Measurements from ENCODE around the gene ABCB4.

ABCB4 gene

GRCh38 chr7:87475359-87476178 lies at the start of gene ABCB4:
Gene ABCB4, minus strand, starts transcription at chr7:87475680. Its CDS starts 215 bp downstream, at chr7:87475465.
- DNase-seq (ENCODE audit: low read depth in 2 of 2): no peak

GRCh38 chr7:87518735-87519134 lies 43.3 kb upstream of the ABCB4 start:
- DNase-seq (ENCODE audit: low read depth in 2 of 2): no peak

DNA sequence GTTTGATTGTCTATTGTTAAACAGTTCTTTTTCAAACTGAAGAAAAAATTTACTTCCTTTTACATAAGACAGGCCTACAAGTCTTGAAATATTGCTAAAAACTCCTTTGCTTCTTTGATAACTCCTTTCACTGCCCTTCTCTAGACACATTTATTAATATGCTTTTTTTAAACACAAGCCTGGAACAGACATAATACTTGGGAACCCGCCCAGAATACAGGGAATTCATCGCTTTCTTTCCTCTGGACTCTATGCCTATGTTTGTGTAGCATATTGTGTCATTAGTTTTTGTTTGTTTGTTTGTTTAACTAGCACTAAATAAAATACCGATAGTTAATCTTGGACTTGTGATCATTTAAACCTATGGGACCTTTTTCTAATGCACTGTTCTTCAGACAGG lies 42.4 kb upstream of the ABCB4 start:
- no peak for DNase-seq (ENCODE audit: low read depth in 2 of 2)

DNA sequence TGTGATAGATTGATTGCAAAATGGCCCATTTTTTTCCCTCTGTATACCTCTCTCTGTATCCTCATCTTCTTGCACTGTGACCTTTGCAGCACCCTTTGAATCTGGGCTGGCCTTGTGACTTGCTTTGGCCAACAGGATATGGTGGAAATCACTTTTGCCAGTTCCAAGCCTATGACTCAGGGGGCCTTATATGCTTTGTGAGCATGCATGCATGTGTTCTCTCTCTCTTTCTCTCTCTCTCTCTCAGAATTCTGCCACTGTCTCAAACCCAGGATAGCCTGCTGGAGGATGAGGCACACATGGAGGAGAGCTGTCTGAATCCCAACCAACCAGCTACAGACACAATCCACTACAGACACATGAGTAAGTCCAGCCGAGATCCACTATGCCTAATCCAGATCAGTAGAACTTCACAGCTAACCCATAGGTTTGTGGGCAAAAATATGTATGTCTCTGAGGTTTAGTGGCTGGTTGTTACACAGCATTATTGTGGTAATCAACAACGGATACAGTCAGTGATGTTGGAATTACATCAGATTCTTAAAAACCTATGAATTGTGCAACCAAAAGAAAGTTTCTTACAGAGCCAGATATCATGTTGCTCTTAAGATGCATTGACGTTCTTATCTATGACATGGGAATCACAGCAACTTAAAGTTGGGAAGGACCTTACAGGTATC lies 41.8 kb upstream of the ABCB4 start:
- no peak for DNase-seq (ENCODE audit: low read depth in 2 of 2)

DNA sequence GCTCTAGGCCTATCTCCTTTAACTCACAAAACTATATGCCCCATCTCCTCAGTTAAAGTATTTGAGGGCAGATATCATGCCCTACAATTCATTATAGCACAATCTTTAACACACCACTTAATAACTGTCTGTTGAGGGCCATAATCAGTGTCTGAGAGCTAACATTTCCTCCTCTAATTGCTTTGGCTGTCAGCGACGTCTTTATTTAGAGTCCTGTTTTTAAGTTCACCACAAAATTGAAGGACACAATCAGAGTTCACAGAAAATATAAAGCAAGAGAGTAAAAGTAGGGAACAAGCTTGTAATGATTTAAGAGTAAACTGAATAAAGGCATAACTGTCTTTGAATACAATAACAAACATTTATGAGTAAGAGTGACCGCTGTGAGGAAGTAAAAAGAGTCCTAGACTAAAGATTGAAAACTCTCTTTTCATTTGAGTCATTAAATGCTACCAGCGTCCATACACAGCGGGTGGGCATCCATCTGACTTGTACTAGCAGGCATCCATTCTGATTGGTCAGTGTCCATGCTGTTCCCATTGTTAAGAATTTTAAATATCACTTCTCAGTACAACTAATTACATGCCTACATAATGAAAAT lies 38.4 kb upstream of the ABCB4 start:
- no peak for DNase-seq (ENCODE audit: low read depth in 2 of 2)

GRCh38 chr7:87512906-87513305 lies 37.4 kb upstream of the ABCB4 start:
- no peak for DNase-seq (ENCODE audit: low read depth in 2 of 2)

DNA sequence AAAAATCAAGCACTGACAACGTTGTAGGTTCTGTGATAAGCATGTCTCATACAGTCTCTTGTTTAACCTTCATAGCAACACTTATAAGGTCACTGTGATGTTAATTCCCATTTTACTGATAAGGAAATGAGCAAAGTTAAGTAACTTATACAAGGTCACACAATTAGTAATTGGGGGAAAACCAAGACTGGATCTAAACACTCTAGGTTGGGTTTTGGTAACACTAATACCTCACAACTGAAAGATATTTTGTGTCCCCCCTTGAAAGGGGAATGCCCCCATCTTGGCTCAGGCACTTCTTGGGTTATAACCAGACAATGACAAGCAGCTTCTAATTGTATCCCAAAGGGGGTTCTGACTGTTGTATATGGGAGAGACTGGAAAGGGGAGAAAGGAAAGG lies 36.0 kb upstream of the ABCB4 start:
- DNase-seq (ENCODE audit: low read depth in 2 of 2): no peak

GRCh38 chr7:87510411-87510875 lies 35.0 kb upstream of the ABCB4 start:
- DNase-seq (ENCODE audit: low read depth in 2 of 2): no peak

DNA sequence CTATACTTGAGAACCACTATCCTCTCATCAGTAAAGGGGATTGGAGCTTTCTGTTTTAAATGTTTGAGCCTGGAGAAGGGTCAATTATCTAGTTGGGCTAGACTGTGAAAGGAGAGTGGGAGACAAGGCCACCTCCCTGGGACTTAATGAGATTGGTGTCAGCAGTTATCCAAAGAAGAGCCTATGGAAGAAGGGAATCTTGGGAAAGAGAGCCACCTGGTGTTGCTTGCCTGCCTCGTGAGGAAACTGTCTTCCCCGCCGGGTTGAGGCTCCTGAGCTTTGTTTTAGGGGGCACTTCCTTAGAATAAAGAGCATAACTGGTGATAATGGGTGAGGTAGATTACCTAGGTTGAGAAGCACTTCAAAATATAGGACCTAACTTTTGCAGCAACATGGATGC lies 32.0 kb upstream of the ABCB4 start:
- no peak for DNase-seq (ENCODE audit: low read depth in 2 of 2)

DNA sequence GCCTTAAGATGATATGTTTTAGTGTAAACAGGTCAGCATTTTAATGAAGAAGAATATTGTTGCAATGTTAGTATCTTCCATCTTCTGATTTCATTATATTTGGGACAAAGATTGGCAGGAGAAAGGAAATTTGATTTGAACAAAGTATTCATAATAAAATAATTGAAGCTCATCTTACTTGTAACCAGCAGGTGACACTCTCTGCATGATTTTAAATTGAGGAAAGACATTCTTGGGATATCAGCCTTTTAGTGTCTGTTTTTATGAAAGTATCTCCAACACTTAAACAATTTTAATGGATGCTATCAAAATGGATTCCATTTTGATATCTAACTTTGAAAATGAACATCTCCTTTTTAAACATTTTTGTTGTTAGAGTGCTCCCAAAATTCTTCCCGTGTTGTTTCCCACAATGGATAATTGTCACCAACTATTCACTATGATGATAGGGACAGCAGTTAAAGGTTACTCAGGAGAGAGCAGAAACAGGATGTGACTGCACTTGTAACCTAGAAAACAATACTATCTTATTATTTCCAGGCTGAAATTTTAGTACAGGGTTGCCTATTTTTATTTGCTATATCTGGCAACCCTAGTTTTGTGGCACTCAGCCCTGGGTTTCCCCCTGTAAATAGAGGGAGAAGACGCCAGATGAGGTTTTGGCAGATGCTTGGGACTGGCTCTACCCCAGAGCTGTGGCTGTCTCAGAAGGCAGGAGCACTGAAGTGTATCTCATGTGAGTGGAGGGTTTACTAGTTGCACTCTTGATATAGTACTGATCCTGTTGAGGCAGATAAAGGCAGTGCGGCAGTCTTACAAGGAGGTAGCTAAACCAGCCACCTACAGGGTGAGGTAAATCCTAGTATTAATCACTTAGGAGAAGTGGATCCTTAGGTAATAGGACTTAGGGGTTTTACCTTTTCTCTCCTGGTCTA lies 31.0 kb upstream of the ABCB4 start:
- no peak for DNase-seq (ENCODE audit: low read depth in 2 of 2)

DNA sequence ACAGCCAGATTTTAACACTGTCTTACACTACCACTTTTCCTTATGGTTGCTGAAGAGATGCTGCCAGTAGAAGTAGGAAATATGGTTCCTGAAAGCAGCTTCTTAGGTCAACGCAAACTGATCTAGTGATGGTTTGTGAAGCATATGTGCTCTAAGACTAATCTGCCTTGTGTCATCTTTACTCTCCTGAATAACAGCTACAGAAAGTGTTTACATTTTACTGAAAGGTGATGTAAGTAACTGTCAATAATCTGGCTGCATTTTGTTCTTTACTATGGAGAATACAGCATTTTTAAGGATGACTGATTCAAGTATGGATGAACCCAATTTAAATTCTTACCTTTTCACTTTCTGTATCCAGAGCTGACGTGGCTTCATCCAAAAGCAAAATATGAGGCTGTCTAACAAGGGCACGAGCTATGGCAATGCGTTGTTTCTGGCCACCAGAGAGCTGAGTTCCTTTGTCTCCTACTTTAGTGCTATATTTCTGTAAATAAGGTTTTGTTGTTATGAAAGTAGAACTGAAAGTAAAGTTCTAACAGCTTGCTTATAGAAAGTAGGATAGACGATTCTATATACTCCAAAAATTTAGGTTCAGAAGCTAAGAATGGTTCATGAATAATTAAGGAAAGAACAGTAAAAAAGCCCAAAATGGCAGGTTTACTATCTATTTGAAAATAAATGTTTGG lies 30.2 kb upstream of the ABCB4 start:
- DNase-seq (ENCODE audit: low read depth in 2 of 2): no peak

DNA sequence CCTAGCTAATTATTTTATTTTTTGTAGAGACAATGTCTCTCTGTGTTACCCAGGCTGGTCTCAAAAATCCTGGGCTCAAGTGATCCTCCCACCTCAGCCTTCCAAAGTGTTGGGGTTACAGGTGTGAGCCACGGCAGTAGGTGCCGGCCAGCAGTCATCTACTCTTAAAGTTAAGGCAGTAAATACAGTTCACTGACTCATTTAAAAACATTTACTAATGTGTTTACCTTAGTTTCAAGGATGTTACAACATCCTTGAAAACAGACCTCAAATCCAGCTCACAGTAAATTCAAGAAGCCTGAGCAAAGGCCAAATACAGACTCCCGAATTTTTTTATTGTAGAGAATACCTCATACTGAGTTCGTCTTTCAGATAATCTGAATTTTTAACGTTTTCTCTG lies 29.6 kb upstream of the ABCB4 start:
- DNase-seq (ENCODE audit: low read depth in 2 of 2): no peak

- no peak for DNase-seq (ENCODE audit: low read depth in 2 of 2)
Observed at GRCh38 chr7:87499494-87499893, 24.0 kb upstream of the ABCB4 start.

DNA sequence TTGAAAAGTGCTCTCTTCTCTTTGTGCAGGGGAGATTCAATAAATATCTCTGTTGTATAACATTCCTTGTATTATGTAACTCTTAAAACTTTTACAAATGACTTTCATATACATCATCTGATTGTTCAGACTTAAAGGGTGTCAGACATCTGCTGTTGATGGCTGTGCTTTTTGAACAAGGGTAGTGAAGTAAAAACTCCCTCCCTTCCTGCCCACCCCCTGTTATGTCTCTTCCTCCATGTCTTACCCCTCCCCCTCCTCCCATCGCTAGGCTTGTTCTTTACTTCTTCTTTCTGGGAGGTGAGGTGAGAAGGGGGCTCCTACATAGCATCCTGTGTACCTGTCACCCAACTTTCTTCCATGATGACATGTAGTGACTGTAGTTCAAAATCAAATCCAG lies 23.4 kb upstream of the ABCB4 start:
- DNase-seq (ENCODE audit: low read depth in 2 of 2): no peak

DNA sequence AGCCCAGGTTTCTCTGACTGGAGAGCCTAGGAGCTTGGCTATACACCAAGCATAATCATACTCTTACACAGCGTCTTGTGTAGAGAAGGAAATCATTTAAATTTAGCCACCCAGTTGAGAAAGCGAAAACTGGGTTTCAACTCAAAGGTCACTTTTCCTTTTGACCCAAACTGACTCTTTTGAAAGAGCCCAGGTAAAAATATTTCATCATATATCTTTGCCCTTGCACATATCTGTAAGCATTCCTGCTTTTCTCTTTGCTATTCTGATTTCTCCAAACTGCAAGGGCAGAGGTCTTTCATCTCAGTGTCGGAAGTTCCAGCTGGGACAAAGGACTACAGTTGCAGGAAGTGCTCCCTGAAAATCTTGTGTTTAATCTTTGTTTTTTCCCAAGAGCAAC lies 22.0 kb upstream of the ABCB4 start:
- no peak for DNase-seq (ENCODE audit: low read depth in 2 of 2)

DNA sequence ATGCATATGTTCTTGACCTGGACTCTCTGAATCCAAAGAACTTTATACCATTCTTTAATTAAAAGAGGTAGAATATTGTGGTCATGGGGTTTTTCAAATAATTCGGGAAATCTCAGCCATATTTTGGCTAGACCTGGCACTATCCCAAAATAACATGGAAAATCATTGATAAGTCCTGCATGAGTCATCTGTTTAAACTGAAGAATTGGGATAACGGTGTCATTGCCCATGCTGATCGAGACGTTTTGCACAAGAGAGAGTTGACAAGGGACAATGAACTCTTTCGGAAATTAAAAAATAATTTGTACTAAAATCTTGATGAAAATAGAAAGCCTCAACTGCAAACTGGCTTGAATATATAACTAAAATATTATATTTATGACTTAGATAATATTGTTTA lies 19.9 kb upstream of the ABCB4 start:
- no peak for DNase-seq (ENCODE audit: low read depth in 2 of 2)

- no peak for DNase-seq (ENCODE audit: low read depth in 2 of 2)
Observed at GRCh38 chr7:87494454-87494853, 19.0 kb upstream of the ABCB4 start.

GRCh38 chr7:87483131-87483530 lies 7.7 kb upstream of the ABCB4 start:
- DNase-seq (ENCODE audit: low read depth in 2 of 2): no peak

DNA sequence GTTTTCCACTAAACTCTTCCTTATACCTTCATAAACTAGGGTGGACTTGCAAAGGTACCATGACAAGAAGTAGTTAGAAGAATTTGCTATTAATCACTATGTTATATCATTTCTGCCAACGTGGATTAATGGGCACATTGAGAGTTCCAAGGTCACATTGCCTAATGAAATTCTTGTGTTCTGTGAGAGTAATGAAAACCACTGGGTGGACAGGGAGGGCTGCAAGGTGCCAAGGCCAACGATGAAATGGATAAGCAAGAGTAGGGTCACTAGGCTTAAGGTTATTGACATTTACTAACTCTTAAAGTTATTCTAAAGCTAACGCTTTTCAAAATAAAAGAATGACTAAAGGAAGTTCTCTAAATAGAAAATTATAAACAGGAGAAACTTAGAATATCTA lies 6.6 kb upstream of the ABCB4 start:
- DNase-seq (ENCODE audit: low read depth in 2 of 2): no peak

- DNase-seq (ENCODE audit: low read depth in 2 of 2): no peak
Observed at GRCh38 chr7:87480386-87480785, 4.9 kb upstream of the ABCB4 start.

DNA sequence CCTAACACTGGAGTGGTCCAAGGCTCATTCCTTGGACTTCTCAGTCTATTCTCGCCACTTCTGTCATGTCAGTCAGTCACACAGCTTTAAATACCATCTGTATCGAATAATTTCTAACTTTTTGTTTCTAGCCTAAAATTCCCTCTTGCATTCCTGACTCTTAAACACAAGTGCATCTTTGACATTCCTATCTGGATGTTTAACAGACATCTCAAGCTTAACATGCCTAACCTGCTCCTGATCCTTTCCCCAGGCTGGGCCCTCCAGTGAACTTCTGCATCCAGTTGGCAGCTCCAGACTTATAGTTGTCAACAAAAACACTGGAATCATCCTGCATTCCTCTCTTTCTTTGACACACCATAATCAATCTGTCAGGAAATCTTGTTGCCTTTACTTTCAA lies 4.5 kb upstream of the ABCB4 start:
- no peak for DNase-seq (ENCODE audit: low read depth in 2 of 2)

All from stimulated activated CD8-positive, alpha-beta memory T cell treated with anti-CD3 and anti-CD28 coated beads, Interleukin-7, amount 100 ng/mL, for 1 hour (primary cell).